SK-N-SH (cell line): ENCODE results near the gene FYCO1. TPM values are rescaled to one million over a fixed set of nuclear protein-coding genes. Genes with fewer than 3 reads are reported as not detected.

Source experiments
- CTCF ChIA-PET: fragments of 300-600, 350-600 bp; formaldehyde crosslinking; extraction: SDS; loops from one replicate; lab custom pipeline; 2021; lab: Yijun Ruan, JAX
- POLR2A ChIA-PET: fragments of 350-600 bp; sonication (Branson Sonifier 250); formaldehyde crosslinking; extraction: SDS; loops from one replicate; lab custom pipeline; 2020; ENCODE audit warnings: antibody characterized with exemption, inconsistent platforms; lab: Yijun Ruan, JAX
- DNase-seq: peaks from one replicate; pipeline ENCODE4 v3.0.0; 2012
- H2AFZ ChIP-seq: fragments of 200-600 bp; sonication (generic); 2 replicates; pipeline ENCODE4 v1.8.1; 2016; ENCODE audit warnings: antibody characterized with exemption, mild to moderate bottlenecking, low read depth
- H3F3A ChIP-seq: fragments of 200-600 bp; sonication (generic); replicated peaks from 2 replicates; pipeline ENCODE3; 2016; ENCODE audit warnings: antibody characterized with exemption, mild to moderate bottlenecking; ENCODE audit not compliant: insufficient read depth
- H3K27ac ChIP-seq, 2 experiments: fragments of 200-500 bp in 1 of 2; fragments of 200-600 bp in 1 of 2; sonication (Bioruptor generic) in 1 of 2; sonication (generic), shearing (Covaris generic) in 1 of 2; 2 replicates each; pipeline versions ENCODE4 v1.5.1 to v1.6.1; 2014 to 2016; ENCODE audit warnings: low read depth in 2 of 2, inconsistent platforms in 1 of 2, low read length in 1 of 2, mild to moderate bottlenecking in 1 of 2, mixed read lengths in 1 of 2
- H3K27me3 ChIP-seq: fragments of 200-600 bp; sonication (generic), shearing (Covaris generic); 2 replicates; pipeline ENCODE4 v1.6.1; 2016; ENCODE audit warnings: mixed run types; ENCODE audit not compliant: insufficient read depth
- H3K36me3 ChIP-seq, 2 experiments: fragments of 200-500 bp in 1 of 2; fragments of 200-600 bp in 1 of 2; sonication (Bioruptor generic) in 1 of 2; sonication (generic) in 1 of 2; replicated peaks in 1 of 2; 2 replicates each; pipeline versions ENCODE3 to v1.5.1; 2014 to 2016; ENCODE audit warnings: low read length in 1 of 2, mild to moderate bottlenecking in 1 of 2; ENCODE audit not compliant: insufficient read depth in 2 of 2, control insufficient read depth in 1 of 2
- H3K4me1 ChIP-seq, 2 experiments: fragments of 200-500 bp in 1 of 2; fragments of 200-600 bp in 1 of 2; sonication (Bioruptor generic) in 1 of 2; sonication (generic), shearing (Covaris generic) in 1 of 2; 2 replicates each; pipeline versions ENCODE4 v1.5.1 to v1.6.1; 2014 to 2016; ENCODE audit warnings: low read depth in 1 of 2, low read length in 1 of 2, mixed run types in 1 of 2; ENCODE audit not compliant: insufficient read depth in 2 of 2, control insufficient read depth in 1 of 2
- H3K4me2 ChIP-seq: fragments of 200-600 bp; sonication (generic), shearing (Covaris generic); 2 replicates; pipeline ENCODE4 v1.6.1; 2017; ENCODE audit warnings: mixed run types
- H3K4me3 ChIP-seq, 2 experiments: fragments of 200-500 bp in 1 of 2; fragments of 200-600 bp in 1 of 2; sonication (Bioruptor generic) in 1 of 2; sonication (generic), shearing (Covaris generic) in 1 of 2; 2 replicates each; pipeline versions ENCODE4 v1.5.1 to v1.8.1; 2014 to 2016; ENCODE audit warnings: low read depth in 2 of 2, inconsistent platforms in 1 of 2, low read length in 1 of 2, mild to moderate bottlenecking in 1 of 2, mixed read lengths in 1 of 2, moderate library complexity in 1 of 2
- H3K79me2 ChIP-seq: fragments of 200-600 bp; sonication (generic); 2 replicates; pipeline ENCODE4 v1.8.1; 2017; ENCODE audit warnings: mild to moderate bottlenecking; ENCODE audit not compliant: insufficient read depth
- H3K9ac ChIP-seq: fragments of 200-600 bp; sonication (generic); 2 replicates; pipeline ENCODE4 v1.6.1; 2017; ENCODE audit warnings: mixed run types
- H3K9me2 ChIP-seq: fragments of 200-600 bp; sonication (generic); 2 replicates; pipeline ENCODE4 v1.6.1; 2017; ENCODE audit warnings: mixed run types
- H3K9me3 ChIP-seq: fragments of 200-600 bp; sonication (generic); 2 replicates; pipeline ENCODE4 v1.6.1; 2017; ENCODE audit warnings: mixed run types, mild to moderate bottlenecking, moderate library complexity
- H4K20me1 ChIP-seq: fragments of 200-600 bp; sonication (generic); 2 replicates; pipeline ENCODE4 v1.6.1; 2017; ENCODE audit warnings: mild to moderate bottlenecking, mixed run types; ENCODE audit not compliant: insufficient read depth
- CHD2 ChIP-seq: fragments of 150-350 bp; IDR thresholded peaks from 2 replicates; pipeline ENCODE4 v1.6.1; 2018; ENCODE audit warnings: low read length; ENCODE audit not compliant: partially characterized antibody
- EZH2phosphoT487 ChIP-seq: fragments of 200-600 bp; sonication (generic); IDR thresholded peaks from 2 replicates; pipeline ENCODE4 v1.6.1; 2017; ENCODE audit warnings: low read depth, mixed run types, mild to moderate bottlenecking, antibody characterized with exemption, moderate library complexity, borderline replicate concordance
- FOXJ3 ChIP-seq: sonication (generic); formaldehyde crosslinking; IDR thresholded peaks from 2 replicates; pipeline ENCODE4 v1.5.1; 2020; ENCODE audit warnings: mild to moderate bottlenecking, missing genetic modification reagents
- MXI1 ChIP-seq: IDR thresholded peaks from 2 replicates; pipeline ENCODE4 v1.6.1; 2012; ENCODE audit warnings: mild to moderate bottlenecking, low read depth, low read length, improper control_type of control experiment
- NFIC ChIP-seq: IDR thresholded peaks from 2 replicates; pipeline ENCODE4 v1.4.0; 2012; ENCODE audit warnings: borderline replicate concordance
- NRF1 ChIP-seq: IDR thresholded peaks from 2 replicates; pipeline ENCODE4 v1.6.1; 2012; ENCODE audit warnings: low read depth, mild to moderate bottlenecking, low read length
- RCOR1 ChIP-seq: fragments of 150-350 bp; IDR thresholded peaks from 2 replicates; pipeline ENCODE4 v1.6.1; 2017; ENCODE audit warnings: antibody characterized with exemption, low read length
- RFX5 ChIP-seq: IDR thresholded peaks from 2 replicates; pipeline ENCODE4 v1.6.1; 2012; ENCODE audit warnings: mild to moderate bottlenecking, improper control_type of control experiment, low read length
- RXRA ChIP-seq: IDR thresholded peaks from 2 replicates; pipeline ENCODE4 v1.4.0; 2012; ENCODE audit warnings: low read depth, mild to moderate bottlenecking, borderline replicate concordance
- SIN3A ChIP-seq: IDR thresholded peaks from 2 replicates; pipeline ENCODE4 v1.6.1; 2012; ENCODE audit warnings: low read depth, mild to moderate bottlenecking, low read length, moderate library complexity, borderline replicate concordance
- TAF1 ChIP-seq: IDR thresholded peaks from 2 replicates; pipeline ENCODE4 v1.6.1; 2012; ENCODE audit warnings: low read depth, mild to moderate bottlenecking, low read length, moderate library complexity, borderline replicate concordance
- TCF12 ChIP-seq: IDR thresholded peaks from 2 replicates; pipeline ENCODE4 v1.4.0; 2012
- YY1 ChIP-seq: IDR thresholded peaks from 2 replicates; pipeline ENCODE4 v1.4.0; 2012; ENCODE audit warnings: low read depth, mild to moderate bottlenecking
- WGBS: methylation state at CpG from one replicate; pipeline ENCODE4 v1.1.6; 2017; ENCODE audit warnings: low lambda C conversion rate; 5-methylcytosine and 5-hydroxymethylcytosine counted together
- polyA plus RNA-seq, 3 experiments: library from polyadenylated mRNA; depleted of rRNA; stranded (reverse); fragments of >200 nt; gene quantifications; 2 replicates each; pipeline ENCODE4 v1.2.3, GENCODE V29; 2012
- TF ChIP-seq, protein P1 (sequence below): fragments of 150-350 bp; IDR thresholded peaks from 2 replicates; pipeline ENCODE4 v1.6.1; 2017; ENCODE audit warnings: antibody characterized with exemption, low read length, low read depth, borderline replicate concordance
- TF ChIP-seq, protein P2 (sequence below): fragments of 150-350 bp; IDR thresholded peaks from 2 replicates; pipeline ENCODE4 v1.6.1; 2016; ENCODE audit warnings: mild to moderate bottlenecking, low read depth, low read length
- TF ChIP-seq, protein P3 (sequence below): IDR thresholded peaks from 2 replicates; pipeline ENCODE4; 2012
- TF ChIP-seq, protein P4 (sequence below): fragments of 200-600 bp; sonication (generic); IDR thresholded peaks from 2 replicates; pipeline ENCODE4 v1.6.1; 2017; ENCODE audit warnings: antibody characterized with exemption, mild to moderate bottlenecking, moderate library complexity

Gene FYCO1
- polyA plus RNA-seq, 1 of the 3 experiments (the other 2 are of a cell fraction), result 5.5 TPM

DNA sequence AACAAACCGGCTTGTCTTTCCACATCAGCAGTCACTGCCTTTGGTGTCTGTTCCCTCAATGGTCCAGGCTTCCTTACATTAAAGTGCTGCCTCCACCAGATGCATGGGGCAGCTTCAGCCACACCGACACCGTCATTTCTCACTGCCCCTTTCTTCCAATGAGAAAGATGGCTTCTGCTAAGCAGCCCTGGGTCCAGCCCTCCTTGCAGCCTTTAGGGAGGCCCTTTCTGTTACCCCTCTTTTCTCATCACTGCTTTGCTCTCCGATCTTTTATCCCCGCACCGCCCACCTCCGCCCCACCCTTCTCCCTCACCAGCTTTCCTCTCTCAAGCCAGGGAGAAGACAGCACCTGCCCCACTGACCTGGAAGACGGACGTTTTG, 80.6 kb downstream of the FYCO1 start:
- no peak for TF ChIP-seq SIN3A
- TF ChIP-seq, protein P1, sequence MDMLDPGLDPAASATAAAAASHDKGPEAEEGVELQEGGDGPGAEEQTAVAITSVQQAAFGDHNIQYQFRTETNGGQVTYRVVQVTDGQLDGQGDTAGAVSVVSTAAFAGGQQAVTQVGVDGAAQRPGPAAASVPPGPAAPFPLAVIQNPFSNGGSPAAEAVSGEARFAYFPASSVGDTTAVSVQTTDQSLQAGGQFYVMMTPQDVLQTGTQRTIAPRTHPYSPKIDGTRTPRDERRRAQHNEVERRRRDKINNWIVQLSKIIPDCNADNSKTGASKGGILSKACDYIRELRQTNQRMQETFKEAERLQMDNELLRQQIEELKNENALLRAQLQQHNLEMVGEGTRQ, result no peak
- TF ChIP-seq FOXJ3 (CRISPR knock-in tag), result no peak
- TF ChIP-seq RFX5, result no peak
- no peak for TF ChIP-seq EZH2phosphoT487
- no peak for TF ChIP-seq RXRA
- TF ChIP-seq, protein P2, sequence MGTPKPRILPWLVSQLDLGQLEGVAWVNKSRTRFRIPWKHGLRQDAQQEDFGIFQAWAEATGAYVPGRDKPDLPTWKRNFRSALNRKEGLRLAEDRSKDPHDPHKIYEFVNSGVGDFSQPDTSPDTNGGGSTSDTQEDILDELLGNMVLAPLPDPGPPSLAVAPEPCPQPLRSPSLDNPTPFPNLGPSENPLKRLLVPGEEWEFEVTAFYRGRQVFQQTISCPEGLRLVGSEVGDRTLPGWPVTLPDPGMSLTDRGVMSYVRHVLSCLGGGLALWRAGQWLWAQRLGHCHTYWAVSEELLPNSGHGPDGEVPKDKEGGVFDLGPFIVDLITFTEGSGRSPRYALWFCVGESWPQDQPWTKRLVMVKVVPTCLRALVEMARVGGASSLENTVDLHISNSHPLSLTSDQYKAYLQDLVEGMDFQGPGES, result no peak
- CTCF ChIA-PET, result interaction anchor here (0.9 to 1.4 kb wide), 4 partner anchors 10 to 154 kb away, joined by 3 to 4 read pairs (median 3); no protein-coding TSS in a partner anchor

DNA sequence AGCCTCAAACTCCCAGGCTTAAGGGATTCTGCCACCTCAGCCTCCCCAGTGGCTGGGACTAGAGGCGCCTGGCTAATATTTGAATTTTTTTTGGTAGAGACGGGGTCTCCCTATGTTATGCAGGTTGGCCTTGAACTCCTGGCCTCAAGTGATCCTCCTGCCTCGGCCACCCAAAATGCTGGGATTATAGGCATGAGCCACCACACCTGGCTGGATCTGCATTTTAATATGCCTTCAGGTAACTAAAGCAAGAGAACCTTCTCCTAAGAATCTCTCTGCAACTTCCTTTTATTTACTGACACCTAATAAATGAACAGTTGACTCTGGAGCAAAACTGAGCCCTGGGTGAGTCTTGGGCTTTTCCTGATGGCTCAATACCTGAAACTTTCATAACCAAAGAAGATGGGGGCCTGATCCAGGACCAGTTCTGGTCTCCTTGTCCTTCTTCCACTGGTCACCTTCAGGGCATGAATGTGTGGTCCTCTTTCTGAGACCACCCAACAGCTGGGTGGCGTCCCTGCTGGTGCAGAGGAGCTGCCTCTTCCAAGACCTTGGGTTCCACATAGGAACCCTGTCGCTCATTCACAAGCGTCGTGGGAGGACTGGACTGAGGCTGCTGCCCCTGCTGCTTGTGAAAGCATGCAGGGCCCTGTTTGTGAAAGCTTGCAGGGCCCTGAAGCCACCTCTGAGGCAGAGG, 81.1 kb downstream of the FYCO1 start:
- H3K9me3 ChIP-seq, result no peaks in the 10 kb centered on the region
- no peak overlapping the region for H3K27ac ChIP-seq
- no peak overlapping the region for H3K4me2 ChIP-seq
- H3K4me3 ChIP-seq, result no peak overlapping the region
- H3K9ac ChIP-seq, result no peak overlapping the region
- H3K4me1 ChIP-seq, result peaks cover 0 to 3% of the 10 kb centered on the region in 2 experiments; a peak in 1 of 4 replicates
- H3F3A ChIP-seq, result peaks cover 4% of the 10 kb centered on the region
- no peaks in the 10 kb centered on the region for H3K27me3 ChIP-seq
- DNase-seq, result no peak
- no peaks in the 10 kb centered on the region for H3K79me2 ChIP-seq
- no peaks in the 10 kb centered on the region for H3K9me2 ChIP-seq
- no peaks in the 10 kb centered on the region for H4K20me1 ChIP-seq
- WGBS, result 95% methylated on average over 4 of the region's 7 CpGs
- CTCF ChIA-PET, result interaction anchor here (0.9 to 1.4 kb wide), 4 partner anchors 11 to 154 kb away, joined by 3 to 4 read pairs (median 3); no protein-coding TSS in a partner anchor
- POLR2A ChIA-PET, result no interaction called here
- no peaks in the 10 kb centered on the region for H3K36me3 ChIP-seq
- no peak overlapping the region for H2AFZ ChIP-seq
- TF ChIP-seq, protein P1, result no peak
- TF ChIP-seq MXI1, result no peak
- TF ChIP-seq TAF1, result no peak
- TF ChIP-seq YY1, result no peak
- TF ChIP-seq, protein P3, sequence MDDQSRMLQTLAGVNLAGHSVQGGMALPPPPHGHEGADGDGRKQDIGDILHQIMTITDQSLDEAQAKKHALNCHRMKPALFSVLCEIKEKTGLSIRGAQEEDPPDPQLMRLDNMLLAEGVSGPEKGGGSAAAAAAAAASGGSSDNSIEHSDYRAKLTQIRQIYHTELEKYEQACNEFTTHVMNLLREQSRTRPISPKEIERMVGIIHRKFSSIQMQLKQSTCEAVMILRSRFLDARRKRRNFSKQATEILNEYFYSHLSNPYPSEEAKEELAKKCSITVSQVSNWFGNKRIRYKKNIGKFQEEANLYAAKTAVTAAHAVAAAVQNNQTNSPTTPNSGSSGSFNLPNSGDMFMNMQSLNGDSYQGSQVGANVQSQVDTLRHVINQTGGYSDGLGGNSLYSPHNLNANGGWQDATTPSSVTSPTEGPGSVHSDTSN, result no peak
- no peak for TF ChIP-seq FOXJ3 (CRISPR knock-in tag)
- TF ChIP-seq NRF1, result no peak
- TF ChIP-seq NFIC, result no peak
- no peak for TF ChIP-seq CHD2
- no peak for TF ChIP-seq SIN3A
- TF ChIP-seq, protein P2, result no peak
- no peak for TF ChIP-seq RXRA
- TF ChIP-seq RCOR1, result no peak
- TF ChIP-seq, protein P4, sequence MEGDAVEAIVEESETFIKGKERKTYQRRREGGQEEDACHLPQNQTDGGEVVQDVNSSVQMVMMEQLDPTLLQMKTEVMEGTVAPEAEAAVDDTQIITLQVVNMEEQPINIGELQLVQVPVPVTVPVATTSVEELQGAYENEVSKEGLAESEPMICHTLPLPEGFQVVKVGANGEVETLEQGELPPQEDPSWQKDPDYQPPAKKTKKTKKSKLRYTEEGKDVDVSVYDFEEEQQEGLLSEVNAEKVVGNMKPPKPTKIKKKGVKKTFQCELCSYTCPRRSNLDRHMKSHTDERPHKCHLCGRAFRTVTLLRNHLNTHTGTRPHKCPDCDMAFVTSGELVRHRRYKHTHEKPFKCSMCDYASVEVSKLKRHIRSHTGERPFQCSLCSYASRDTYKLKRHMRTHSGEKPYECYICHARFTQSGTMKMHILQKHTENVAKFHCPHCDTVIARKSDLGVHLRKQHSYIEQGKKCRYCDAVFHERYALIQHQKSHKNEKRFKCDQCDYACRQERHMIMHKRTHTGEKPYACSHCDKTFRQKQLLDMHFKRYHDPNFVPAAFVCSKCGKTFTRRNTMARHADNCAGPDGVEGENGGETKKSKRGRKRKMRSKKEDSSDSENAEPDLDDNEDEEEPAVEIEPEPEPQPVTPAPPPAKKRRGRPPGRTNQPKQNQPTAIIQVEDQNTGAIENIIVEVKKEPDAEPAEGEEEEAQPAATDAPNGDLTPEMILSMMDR, result no peak
- no peak for TF ChIP-seq TCF12

More for the DNA sequence above, 80.6 kb downstream of the FYCO1 start:
- Histone ChIP-seq H3F3A (peaks cover 4% of the 10 kb centered on the region), H3K4me2 (no peak overlapping the region), H4K20me1 (no peaks in the 10 kb centered on the region), H3K4me3 (no peak overlapping the region), H3K27me3 (no peaks in the 10 kb centered on the region), H3K9ac (no peak overlapping the region), H3K79me2 (no peaks in the 10 kb centered on the region), H3K9me2 (no peaks in the 10 kb centered on the region), H2AFZ (no peak overlapping the region), H3K4me1 (peaks cover 0 to 3% of the 10 kb centered on the region in 2 experiments; a peak in 1 of 4 replicates), H3K27ac (no peak overlapping the region), H3K36me3 (no peaks in the 10 kb centered on the region), H3K9me3 (no peaks in the 10 kb centered on the region)
- no peak for DNase-seq
- POLR2A ChIA-PET, result no interaction called here
- 92% methylated on average over 9 of the region's 9 CpGs for WGBS
